NB4 (cell line): ENCODE measurements around the gene ITGA6.
"Not testable (repeated sequence)": the region's sequence is repeated elsewhere in the genome, so short reads cannot be mapped to it uniquely, and the experiment has no call there.

Source experiments
- DNase-seq: peaks from one replicate; pipeline ENCODE4 v3.0.0; 2010; ENCODE audit warnings: low read depth
- H3K4me3 ChIP-seq: one replicate; pipeline ENCODE4 v1.5.1; 2011; ENCODE audit warnings: mild to moderate bottlenecking, low read depth, low read length, moderate library complexity
- CTCF ChIP-seq: IDR thresholded peaks from one replicate; pipeline ENCODE4 v1.5.1; 2012; ENCODE audit warnings: low read depth, low read length
- MAX ChIP-seq: IDR thresholded peaks from 2 replicates; pipeline ENCODE4 v1.6.1; 2011; ENCODE audit warnings: low read depth, low read length
- MYC ChIP-seq: IDR thresholded peaks from 2 replicates; pipeline ENCODE4 v1.6.1; 2011; ENCODE audit warnings: low read depth, low read length
- POLR2A ChIP-seq: IDR thresholded peaks from 2 replicates; pipeline ENCODE4 v1.6.1; 2011; ENCODE audit warnings: mild to moderate bottlenecking; ENCODE audit not compliant: insufficient read length; ENCODE audit errors: extremely low read depth

Gene ITGA6

GRCh38 chr2:172545408-172546075 lies 118.2 kb downstream of the ITGA6 start:
- DNase-seq: peak; percentile 34
- TF ChIP-seq CTCF (no peak), POLR2A (no peak), MYC (no peak), MAX (no peak)

GRCh38 chr2:172549131-172549530 lies 121.7 kb downstream of the ITGA6 start:
- no peak overlapping the region for H3K4me3 ChIP-seq
- DNase-seq: no peak
- TF ChIP-seq MAX (no peak), CTCF (no peak), MYC (no peak), POLR2A (no peak)

More at GRCh38 chr2:172545408-172546075, 118.2 kb downstream of the ITGA6 start:
- H3K4me3 ChIP-seq: no peak overlapping the region

- not testable (repeated sequence) for DNase-seq, H3K4me3 ChIP-seq
Measured at GRCh38 chr2:172549802-172550201, 122.4 kb downstream of the ITGA6 start.

- no peak for DNase-seq
- H3K4me3 ChIP-seq: no peak overlapping the region
- TF ChIP-seq CTCF (no peak), MAX (no peak), POLR2A (no peak), MYC (no peak)
Measured at GRCh38 chr2:172550419-172550818, 123.0 kb downstream of the ITGA6 start.

- peak; percentile 22 for DNase-seq
- no peak for TF ChIP-seq CTCF
- no peak for TF ChIP-seq POLR2A
- TF ChIP-seq MYC: no peak
- TF ChIP-seq MAX: no peak
- H3K4me3 ChIP-seq: no peak overlapping the region
Measured at GRCh38 chr2:172551271-172551670, 123.9 kb downstream of the ITGA6 start.

- H3K4me3 ChIP-seq: no peak overlapping the region
- TF ChIP-seq CTCF (no peak), POLR2A (no peak), MAX (no peak)
- peak; percentile 50 for DNase-seq
Measured at GRCh38 chr2:172552547-172553291, 125.3 kb downstream of the ITGA6 start.
